ENCODE measurements around the gene ARMH3. TPM values are rescaled to one million over a fixed set of nuclear protein-coding genes. Genes with fewer than 3 reads are reported as not detected.
A peak's percentile ranks its signal among the peaks of the same experiment; 100 is the strongest.
"Not testable (repeated sequence)": the region's sequence is repeated elsewhere in the genome, so short reads cannot be mapped to it uniquely, and the experiment has no call there.

The ARMH3 gene, protein sequence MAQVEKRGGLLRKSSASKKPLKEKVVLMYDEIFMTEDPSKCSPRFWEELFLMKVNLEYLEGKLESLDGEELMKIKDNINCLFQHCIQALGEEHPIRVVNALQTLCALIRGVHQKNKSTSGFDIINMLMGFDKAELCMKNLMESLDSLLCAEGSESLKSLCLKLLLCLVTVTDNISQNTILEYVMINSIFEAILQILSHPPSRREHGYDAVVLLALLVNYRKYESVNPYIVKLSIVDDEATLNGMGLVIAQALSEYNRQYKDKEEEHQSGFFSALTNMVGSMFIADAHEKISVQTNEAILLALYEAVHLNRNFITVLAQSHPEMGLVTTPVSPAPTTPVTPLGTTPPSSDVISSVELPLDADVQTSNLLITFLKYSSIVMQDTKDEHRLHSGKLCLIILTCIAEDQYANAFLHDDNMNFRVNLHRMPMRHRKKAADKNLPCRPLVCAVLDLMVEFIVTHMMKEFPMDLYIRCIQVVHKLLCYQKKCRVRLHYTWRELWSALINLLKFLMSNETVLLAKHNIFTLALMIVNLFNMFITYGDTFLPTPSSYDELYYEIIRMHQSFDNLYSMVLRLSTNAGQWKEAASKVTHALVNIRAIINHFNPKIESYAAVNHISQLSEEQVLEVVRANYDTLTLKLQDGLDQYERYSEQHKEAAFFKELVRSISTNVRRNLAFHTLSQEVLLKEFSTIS
- total RNA-seq (2014; rRNA removed; shearing (Covaris generic)): 4.6 and 5.1 TPM in 2 replicates

DNA sequence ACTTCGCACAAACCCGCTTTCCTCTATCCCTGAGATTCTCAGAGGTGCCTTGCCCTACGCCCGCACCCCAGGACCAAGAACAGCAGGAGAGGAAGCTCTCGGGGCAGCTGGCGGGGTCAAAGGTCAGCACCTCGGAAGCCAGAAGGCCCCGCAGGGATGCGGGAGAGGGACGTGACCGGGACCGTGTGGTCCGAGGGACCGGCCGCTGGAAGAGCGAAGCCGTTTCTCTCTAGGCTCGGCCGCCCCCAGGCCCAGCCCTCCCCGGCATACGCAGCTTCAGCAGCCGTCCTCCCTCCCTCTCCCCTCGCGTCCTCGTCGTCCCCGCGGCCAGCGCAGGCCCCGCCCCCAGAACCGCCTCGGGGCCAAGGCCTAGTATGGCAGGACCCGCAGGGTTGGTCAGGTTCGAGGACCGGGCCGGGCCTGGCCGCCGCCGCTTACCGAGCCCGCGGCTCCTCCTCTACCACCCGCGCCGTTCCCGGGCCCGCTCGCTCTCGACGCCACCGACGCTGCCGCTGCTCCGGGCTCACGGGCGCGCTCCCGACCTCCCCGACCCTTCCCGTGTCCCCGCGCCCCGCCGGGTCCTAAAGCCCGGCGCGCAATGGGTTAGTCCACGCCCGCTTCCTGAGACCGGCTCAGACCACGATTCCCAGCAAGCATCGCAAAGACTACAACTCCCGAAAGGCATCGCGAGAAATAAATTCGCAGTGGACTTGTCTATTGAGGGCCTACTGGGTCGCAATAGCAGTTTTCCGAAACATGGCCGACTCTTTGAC lies at the start of gene ARMH3:
TSS of gene ARMH3 (minus strand) at position 527 of the 773 bp plus-strand sequence. CDS start 16,059 bp downstream, outside the sequence.
- DNase-seq (ENCODE audit: low read depth): peak; percentile 95

DNA sequence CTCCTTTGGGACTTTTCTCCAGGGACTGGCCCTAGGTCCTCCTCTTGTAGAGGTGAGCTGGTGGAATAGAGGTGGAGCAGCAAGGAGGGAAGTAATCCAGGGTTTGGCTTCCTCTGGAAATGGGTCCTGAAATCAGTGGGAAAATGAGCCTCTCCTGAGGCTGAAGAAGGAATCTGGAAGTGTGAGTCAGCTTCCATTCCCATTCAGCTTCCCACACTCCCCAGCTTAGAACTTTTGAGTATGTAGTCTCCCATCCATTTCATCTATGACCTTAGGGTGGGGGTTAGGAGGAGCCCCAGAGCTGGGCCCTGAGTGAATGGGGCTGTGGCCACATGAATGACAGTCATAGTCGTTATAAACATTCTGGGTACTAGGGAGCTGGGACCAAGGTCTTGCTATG lies 46.4 kb upstream of the ARMH3 start:
- DNase-seq (ENCODE audit: low read depth): no peak

DNA sequence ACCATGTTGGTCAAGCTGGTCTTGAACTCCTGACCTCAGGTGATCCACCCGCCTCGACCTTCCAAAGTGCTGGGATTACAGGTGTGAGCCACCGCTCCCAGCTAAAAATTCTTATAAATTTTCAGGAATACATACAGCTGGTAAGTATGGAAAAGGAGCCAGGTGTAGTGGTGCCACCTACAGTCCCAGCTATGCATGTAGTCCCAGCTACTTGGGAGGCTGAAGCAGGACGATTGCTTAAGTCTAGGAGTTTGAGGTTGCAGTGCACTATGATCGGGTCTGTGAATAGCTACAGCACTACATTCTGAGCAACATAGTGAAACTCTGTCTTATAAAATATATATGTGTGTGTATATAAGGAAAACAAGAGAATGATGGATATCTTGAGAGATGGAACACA lies 45.2 kb upstream of the ARMH3 start:
- no peak for DNase-seq (ENCODE audit: low read depth)

DNA sequence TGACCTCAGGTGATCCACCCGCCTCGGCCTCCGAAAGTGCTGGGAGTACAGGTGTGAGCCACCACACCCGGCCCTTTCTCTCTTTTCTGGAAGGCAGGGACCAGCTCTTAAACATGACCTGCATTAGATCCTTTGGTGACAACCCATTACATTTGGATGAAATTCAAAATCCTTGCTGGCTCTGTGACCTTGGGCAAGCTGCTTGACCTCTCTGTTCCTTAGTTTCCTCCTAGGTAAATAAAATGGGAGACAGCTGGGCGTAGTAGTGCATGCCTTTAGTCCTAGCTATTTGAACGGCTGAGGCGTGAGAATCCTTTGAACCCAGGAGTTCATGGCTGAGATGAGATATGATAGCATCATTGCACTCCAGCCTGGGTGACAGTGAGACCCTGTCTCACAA lies 40.5 kb upstream of the ARMH3 start:
- no peak for DNase-seq (ENCODE audit: low read depth)

DNA sequence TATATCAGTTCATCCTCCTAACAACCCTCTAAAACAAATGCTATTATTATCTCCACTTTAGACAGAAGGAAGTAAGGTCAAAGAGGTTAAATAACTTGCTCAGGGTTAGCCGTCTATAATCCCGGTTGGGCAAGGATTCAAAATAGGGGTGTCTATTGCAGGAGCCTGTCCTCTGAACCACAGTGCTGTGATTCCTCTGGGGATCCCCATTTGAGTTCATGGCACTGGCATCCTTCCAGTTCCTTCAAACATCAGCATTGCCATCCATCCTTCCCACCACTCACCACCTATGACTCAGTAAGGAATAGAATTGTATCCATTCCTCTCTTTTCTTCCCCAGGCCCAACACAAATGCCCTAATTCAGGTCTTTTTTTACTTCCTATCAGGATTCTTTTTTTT lies 34.8 kb upstream of the ARMH3 start:
- peak; percentile 24 for DNase-seq (ENCODE audit: low read depth)

DNA sequence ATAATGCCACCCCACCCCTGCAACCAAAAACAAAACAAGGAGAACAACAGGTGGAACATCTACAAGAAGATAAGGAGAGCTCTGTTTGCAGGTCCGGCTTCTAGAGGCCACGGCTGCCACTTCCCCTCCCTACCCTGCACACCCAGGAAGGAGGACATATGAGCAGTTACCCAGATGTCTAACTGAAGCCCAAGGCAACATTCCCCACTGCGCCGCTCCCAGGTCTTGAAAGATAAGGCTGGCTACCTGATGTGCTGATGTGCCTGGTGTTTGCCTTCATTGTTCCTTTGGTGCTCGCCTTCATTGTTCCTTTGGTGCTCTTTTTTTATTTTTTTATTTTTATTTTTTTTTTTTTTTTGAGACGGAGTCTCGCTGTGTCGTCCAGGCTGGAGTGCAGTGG lies 30.2 kb upstream of the ARMH3 start:
- no peak for DNase-seq (ENCODE audit: low read depth)

DNA sequence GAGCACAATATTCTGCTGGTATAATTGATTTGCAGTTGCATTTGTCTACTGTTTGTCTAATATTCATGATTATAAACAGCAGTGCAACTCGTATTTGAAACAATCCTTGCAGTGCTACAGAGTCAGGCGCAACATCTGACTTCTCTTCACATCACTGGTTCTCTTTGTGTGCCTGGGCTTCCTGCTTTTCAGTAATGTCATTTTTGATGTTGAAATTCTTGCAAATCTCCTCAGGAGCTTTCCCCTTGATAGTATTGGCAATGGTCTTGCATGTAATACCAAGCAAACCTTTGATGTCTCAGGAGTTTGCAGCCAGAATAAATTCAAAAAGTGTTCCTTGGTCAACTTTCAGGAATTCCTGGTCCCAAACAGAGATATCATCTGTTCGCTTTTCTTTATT lies 29.4 kb upstream of the ARMH3 start:
- DNase-seq (ENCODE audit: low read depth): no peak

DNA sequence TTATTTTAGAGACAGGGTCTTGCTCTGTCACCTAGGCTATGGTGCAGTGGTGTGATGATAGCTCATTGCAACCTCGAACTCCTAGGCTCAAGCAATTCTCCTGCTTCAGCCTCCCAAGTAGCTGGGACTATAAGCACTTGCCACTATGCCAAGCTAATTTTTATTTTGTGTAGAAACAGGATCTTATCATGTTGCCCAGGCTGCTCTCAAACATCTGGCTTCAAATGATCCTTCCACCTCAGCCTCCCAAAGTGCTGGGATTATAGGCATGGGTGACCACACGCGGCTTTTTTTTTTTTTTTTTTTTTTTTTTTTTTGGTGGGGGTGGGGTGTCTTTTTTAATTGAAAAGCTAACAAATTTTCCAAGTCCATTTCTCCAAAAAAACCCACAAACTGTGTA lies 27.6 kb upstream of the ARMH3 start:
- no peak for DNase-seq (ENCODE audit: low read depth)

DNA sequence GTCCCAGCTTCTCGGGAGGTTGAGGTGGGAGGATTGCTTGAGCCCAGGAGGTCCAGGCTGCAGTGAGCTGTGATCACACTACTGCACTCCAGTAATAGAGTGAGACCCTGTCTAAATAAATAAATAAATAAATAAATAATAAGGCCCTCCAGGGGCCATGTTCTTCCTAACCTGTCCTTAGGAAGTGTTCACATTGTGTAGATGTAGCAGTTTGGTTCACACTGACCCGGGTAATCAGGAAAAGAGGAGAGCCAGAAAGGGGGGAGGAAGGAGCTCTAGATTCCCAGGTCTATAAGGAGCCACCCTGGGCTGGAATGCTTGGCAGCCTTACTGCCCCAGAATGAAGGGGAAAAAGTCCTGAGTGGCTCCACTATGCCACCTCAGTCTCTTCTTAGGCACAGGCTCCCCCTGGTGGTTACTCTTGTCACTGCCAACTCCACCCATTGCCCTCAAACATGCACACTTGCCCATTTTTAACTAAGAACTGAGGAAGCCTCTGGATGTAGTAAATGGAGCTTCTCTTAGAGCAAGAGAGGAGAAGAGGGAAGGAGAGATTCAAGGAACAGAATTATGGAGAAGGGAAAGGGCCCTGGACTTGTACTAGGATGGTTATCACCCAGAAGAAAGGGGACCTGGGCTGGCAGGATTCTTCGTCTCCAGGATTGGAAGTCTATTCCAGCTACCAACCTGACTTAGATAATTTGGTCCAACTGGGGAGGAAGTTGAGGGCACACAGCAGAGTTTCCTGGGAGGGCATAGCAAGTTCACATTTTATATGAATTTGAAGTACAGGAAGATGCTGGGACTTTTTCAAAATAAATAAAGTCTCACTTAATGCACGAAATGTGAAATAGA lies 16.9 kb upstream of the ARMH3 start:
- peak; percentile 58 for DNase-seq (ENCODE audit: low read depth)

DNA sequence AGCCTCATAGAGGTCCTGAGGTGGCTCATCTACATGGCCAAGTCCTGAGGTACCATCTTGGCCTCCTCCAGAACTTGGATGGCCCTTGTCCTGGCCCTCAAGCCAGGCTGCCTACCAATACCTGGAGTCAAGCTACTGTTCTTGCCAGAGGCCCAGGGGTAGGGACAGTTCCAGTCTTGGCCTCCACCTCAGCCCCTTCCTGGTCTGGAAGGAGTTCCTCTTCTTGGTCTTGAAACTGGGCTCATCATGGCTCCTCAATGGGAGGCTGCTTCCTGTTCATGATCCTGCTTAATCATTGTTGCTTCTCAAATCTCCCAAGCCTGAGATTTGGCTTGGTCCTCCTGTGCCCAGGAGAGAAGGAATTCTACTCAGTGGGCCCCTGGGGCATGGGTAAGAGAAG lies 13.1 kb upstream of the ARMH3 start:
- DNase-seq (ENCODE audit: low read depth): no peak

DNA sequence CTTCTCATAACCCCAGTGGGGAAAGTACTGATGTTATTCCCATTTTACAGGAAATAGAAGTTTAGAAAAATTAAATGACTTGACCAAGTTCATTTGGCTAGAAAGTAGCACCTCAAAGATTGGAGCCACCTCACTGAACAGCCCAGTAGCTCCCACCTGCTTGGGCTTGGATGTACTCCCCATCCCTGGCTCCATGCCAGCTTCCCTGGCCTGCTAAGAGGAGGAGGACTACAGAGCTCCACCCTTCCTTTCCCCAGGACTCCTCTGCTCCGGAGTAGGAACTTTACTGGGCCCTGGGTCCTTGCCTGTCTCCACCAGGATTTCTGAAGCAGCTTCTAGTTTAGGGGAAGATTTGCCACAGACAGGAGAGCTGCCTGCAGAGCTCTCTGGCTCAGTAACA lies 12.2 kb upstream of the ARMH3 start:
- DNase-seq (ENCODE audit: low read depth): peak; percentile 19

DNA sequence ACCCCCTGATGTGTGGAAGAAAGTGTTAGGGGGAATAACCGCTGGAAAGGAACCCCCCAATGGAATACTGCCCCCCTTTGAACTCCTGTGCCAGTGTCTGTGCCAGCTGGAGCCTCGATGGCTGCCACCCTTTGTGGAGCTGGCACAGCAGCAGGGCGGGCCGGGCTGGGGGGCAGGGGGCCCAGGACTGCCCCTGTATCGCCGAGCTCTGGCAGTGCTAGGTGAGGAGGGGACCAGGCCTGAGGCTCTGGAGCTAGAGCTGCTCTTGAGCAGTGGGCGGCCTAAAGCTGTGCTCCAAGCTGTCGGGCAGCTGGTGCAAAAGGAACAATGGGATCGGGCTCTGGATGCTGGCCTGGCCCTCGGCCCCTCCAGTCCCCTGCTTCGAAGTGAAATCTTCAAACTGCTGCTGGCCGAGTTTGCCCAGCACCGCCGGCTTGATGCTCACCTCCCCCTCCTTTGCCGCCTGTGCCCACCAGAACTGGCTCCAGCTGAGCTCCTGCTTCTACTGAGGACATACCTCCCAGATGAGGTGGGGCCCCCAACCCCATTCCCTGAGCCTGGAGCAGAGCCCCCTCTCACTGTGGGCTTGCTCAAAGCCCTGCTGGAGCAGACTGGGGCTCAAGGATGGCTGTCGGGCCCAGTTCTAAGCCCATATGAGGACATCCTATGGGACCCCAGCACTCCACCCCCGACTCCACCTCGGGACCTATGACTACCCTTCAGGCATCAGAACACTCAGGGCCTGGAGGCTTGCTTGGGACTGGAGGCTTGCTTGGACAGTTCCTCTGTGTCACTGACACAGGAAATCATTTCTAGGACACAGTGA lies 11.3 kb upstream of the ARMH3 start:
- no peak for DNase-seq (ENCODE audit: low read depth)

DNA sequence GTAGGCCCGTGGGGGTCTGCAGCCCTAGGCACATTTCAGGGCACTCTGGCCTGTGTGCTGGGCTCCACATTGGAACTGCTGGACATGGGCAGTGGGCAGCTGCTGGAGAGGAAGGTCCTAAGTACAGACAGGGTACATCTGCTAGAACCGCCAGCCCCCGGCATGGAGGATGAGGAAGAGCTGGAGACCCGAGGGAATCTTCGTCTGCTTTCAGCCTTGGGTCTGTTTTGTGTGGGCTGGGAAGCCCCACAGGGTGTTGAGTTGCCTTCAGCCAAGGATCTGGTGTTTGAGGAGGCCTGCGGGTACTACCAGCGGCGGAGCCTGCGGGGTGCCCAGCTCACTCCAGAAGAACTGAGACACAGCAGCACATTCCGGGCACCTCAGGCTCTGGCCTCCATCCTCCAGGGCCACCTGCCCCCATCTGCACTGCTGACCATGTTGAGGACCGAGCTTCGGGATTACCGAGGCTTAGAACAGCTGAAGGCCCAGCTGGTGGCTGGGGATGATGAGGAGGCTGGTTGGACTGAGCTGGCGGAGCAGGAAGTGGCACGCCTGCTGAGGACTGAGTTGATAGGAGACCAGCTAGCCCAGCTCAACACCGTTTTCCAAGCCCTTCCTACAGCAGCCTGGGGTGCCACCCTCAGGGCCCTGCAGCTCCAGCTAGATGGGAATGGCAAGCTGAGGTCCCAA lies 10.6 kb upstream of the ARMH3 start:
- DNase-seq (ENCODE audit: low read depth): no peak

DNA sequence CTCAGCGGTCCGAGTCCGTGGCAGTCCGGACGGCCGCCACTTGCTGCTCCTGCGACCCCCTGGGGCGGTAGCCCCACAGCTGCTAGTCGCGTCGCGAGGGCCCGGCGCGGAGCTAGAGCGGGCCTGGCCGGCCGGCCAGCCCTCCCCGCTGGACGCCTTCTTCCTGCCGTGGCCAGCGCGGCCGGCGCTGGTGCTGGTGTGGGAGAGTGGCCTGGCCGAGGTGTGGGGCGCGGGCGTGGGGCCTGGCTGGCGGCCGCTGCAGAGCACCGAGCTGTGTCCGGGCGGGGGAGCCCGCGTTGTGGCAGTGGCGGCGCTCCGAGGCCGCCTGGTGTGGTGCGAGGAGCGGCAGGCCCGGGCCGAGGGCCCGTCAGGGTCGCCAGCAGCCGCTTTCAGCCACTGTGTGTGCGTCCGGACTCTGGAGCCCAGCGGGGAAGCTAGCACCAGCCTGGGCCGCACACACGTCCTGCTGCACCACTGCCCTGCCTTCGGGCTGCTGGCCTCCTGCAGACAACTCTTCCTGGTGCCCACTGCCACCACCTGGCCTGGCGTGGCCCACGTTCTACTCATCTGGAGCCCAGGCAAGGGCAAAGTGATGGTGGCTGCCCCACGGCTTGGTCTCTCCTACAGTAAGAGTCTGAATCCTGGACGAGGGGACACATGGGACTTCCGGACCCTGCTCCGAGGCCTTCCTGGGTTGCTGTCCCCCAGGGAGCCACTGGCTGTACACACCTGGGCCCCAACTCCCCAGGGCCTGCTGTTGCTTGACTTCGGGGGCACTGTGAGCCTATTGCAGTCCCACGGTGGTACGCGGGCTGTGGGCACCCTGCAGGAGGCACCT lies 9.8 kb upstream of the ARMH3 start:
- peak; percentile 29 for DNase-seq (ENCODE audit: low read depth)

DNA sequence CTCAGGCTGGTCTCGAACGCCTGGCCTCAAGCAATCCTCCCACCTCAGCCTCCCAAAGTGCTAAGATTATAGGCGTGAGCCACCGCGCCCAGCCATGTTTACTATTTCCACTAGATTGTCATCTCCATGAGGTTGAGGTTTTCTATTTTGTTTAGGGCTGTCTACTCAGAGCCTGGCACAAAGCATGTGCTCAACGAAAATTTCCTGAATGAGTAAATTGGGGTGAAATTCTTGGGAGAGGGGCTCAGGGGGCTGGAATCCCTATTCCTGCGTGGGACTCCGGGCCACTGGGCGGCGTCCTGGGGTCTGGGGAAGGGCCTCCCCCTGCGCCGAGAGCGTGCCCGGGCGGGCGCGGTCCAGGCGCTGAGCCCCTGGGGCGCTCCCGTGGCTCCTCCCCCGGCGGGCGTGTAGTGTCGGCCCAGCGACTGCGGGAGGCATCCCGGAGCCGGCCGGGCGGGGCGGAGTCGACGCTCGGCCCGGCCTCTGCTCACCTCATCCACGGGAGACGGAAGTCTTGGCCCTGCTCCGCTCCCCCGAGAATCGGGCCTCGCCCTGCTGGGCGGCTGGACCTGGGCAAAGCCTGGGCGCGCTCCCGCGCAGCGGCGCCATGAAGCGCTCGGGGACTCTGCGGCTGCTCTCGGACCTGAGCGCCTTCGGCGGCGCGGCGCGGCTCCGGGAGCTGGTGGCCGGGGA lies 9.0 kb upstream of the ARMH3 start, which contains the start of gene HPS6:
TSS of gene HPS6 (plus strand) at position 482 of the 693 bp plus-strand sequence. CDS start at position 608, 126 bp downstream.
- peak; percentile 90 for DNase-seq (ENCODE audit: low read depth)

DNA sequence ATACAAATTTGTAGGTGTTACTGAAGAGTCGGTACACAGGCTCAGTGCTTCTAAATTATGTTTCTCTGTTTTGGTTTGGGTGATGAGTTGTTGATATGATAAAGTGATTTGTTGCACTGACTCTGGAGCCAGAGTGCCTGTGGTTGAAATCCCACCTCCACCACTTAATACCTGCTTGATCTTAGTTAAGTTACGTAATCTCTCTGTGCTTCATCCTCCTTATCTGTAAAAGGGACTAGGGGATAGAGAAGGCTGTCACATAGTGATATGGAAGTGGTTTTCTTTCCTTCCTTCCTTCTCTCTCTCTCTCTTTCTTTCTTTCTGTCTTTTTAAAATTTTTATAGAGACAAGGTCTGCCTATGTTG lies 8.5 kb upstream of the ARMH3 start:
- DNase-seq (ENCODE audit: low read depth): no peak

DNA sequence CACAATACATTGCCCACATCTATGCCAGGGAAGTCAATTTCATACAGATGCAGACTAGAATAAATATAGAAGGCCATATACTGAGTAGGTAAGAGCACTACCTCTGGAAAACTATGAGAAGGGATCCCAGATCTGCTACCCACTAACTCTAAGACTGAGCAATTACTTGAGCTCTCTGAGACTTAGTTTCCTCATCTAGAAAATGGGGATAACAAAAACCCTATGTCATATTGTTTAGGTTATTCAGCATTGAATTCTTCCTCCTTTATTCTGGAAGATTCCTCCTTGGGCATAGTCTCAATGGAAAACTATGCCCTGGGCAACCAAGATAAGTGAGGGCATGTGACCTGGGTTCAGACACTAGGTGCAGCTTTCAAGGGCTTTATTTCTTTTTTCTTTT lies 4.0 kb upstream of the ARMH3 start:
- DNase-seq (ENCODE audit: low read depth): no peak

DNA sequence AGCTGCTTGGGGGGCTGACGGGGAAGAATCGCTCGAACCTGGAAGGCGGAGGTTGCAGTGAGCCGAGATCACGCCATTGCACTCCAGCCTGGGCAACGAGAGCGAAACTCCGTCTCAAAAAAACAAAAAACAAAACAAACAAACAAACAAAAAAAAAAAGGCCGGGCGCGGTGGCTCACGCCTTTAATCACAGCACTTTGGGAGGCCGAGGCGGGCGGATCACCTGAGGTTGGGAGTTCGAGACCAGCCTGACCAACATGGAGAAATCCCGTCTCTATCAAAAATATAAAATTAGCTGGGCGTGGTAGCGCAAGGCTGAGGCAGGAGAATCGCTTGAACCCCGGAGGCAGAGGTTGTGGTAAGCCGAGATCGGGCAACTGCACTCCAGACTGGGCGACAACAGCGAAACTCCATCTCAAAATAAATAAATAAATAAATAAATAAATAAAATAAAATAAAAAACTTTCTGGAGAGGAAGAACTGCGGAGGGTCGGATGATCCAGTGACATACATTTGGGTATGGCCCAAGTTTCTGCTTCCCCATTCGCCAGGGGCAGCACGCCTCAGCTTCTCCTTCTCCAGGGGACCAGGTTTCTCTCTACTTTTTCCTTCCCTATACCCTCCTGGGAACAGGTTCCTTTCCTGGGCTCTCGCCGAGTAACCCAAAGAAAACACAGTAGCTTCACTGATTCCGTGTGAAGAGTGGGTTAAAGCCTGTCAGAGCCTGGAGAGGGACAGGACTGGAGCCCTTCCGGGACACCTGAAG lies 909 bp downstream of the ARMH3 start:
- not testable (repeated sequence) for DNase-seq (ENCODE audit: low read depth)

Measured in Daoy (cell line).